ENCODE results near the gene HOXC13. TPM values are rescaled to one million over a fixed set of nuclear protein-coding genes. Genes with fewer than 3 reads are reported as not detected.

The HOXC13 gene, protein sequence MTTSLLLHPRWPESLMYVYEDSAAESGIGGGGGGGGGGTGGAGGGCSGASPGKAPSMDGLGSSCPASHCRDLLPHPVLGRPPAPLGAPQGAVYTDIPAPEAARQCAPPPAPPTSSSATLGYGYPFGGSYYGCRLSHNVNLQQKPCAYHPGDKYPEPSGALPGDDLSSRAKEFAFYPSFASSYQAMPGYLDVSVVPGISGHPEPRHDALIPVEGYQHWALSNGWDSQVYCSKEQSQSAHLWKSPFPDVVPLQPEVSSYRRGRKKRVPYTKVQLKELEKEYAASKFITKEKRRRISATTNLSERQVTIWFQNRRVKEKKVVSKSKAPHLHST
- polyA plus RNA-seq (2012; ENCODE audit: insufficient read depth, insufficient read length, low read depth): 0.60 TPM

DNA sequence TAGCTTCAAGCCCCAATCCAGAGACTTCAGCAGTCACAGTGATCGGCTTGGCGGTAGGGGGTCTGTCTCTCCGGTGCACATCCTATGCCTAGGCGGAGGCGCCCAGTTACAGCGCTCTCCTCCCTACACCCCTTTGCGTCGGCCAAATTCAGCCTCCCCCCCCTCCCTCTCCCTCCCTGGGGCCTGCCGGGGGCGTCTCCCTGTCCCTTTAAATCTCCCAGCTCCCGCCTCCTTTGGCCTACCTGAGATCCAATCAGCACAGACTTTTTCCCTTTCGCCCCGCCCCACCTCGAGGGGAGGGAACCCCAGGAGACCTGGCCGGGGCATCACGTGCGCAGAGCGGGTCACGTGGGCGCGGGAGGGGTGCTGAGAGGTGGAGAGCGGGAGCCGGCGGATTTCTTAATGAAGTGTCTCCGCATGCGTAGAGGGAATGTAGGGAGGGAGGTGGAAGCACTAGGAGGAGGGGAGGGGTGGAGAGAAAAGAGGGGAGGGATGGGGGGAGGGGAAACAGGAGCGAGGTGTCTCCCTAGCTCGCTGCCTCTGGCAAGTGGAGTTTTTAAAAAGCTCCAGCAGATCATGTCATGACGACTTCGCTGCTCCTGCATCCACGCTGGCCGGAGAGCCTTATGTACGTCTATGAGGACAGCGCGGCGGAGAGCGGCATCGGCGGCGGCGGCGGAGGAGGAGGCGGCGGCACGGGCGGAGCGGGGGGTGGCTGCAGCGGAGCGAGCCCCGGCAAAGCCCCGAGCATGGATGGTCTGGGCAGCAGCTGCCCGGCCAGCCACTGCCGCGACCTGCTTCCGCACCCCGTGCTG lies at the start of gene HOXC13:
TSS of gene HOXC13 (plus strand) at position 506 of the 815 bp plus-strand sequence. CDS start at position 582, 76 bp downstream.
- H3K4me1 ChIP-seq: no peaks in the 10 kb centered on the region
- peak within 1 kb of the TSS; percentile 41 for H3K4me3 ChIP-seq (ENCODE audit: low read depth, low read length)
- TF ChIP-seq, protein P1, sequence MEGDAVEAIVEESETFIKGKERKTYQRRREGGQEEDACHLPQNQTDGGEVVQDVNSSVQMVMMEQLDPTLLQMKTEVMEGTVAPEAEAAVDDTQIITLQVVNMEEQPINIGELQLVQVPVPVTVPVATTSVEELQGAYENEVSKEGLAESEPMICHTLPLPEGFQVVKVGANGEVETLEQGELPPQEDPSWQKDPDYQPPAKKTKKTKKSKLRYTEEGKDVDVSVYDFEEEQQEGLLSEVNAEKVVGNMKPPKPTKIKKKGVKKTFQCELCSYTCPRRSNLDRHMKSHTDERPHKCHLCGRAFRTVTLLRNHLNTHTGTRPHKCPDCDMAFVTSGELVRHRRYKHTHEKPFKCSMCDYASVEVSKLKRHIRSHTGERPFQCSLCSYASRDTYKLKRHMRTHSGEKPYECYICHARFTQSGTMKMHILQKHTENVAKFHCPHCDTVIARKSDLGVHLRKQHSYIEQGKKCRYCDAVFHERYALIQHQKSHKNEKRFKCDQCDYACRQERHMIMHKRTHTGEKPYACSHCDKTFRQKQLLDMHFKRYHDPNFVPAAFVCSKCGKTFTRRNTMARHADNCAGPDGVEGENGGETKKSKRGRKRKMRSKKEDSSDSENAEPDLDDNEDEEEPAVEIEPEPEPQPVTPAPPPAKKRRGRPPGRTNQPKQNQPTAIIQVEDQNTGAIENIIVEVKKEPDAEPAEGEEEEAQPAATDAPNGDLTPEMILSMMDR (IDR thresholded peaks at IDR 0.05; ENCODE audit: low read depth, low read length): no peak
- peaks cover 96% of the 10 kb centered on the region for H3K27me3 ChIP-seq
- peak; percentile 97 for DNase-seq
- no peaks in the 10 kb centered on the region for H3K36me3 ChIP-seq
- no peaks in the 10 kb centered on the region for H3K9me3 ChIP-seq

GRCh38 chr12:53890081-53890480 lies 48.5 kb upstream of the HOXC13 start:
- TF ChIP-seq, protein P1 (IDR thresholded peaks at IDR 0.05; ENCODE audit: low read depth, low read length): no peak
- H3K9me3 ChIP-seq: no peaks in the 10 kb centered on the region
- H3K4me3 ChIP-seq (ENCODE audit: low read depth, low read length): no peak overlapping the region
- DNase-seq: no peak
- H3K4me1 ChIP-seq: no peaks in the 10 kb centered on the region
- H3K36me3 ChIP-seq: no peaks in the 10 kb centered on the region
- peaks cover 68% of the 10 kb centered on the region for H3K27me3 ChIP-seq

DNA sequence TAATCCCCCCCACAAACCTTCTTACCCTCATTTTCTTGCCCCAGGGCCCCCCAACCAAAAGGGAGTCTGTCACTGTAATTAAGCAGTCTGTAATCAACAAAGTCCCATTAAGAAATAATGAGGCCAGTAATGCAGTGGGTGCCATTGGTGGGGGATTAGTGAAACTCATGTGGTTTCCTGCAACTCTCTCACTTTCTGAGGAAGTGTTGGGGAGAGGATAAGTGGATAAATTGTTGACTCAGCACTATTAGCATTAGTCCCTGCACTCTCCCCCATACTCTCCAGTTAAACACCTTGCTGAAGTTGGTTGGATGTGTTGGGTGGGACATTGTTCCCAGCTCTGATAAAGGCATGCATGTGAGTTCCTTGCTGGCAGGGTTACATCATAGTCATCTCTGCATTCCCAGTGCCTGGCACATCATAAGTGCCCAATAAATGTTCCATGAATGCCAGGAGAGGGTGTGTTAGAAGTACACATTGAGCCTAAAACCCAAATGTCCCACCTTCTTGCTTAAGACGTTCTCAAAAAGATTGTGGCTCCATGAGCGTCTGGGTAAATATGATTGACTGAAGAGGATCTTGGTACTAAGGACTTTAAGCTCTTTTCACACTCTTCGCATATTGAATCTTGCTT lies 45.8 kb upstream of the HOXC13 start:
- TF ChIP-seq, protein P1 (IDR thresholded peaks at IDR 0.05; ENCODE audit: low read depth, low read length): no peak
- no peak for DNase-seq

DNA sequence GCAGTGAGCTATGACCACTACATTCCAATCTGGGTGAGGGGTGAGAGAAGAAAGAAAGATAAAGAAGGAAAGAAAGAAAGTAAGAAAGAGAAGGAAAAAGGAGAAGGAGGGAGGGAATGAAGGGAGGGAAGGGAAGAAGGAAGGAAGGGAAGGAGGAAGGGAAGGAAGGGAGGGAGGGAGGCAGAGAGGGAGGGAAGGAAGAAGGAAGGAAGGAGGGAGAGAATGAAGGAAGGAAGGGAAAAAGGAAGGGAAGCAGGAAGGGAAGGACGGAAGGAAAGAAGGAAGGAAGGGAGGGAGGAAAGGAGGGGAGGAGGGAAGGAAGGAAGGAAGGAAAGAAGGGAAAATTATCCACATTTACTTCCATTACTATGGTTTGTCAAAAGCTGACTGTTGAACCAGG lies 39.4 kb upstream of the HOXC13 start:
- H3K9me3 ChIP-seq: no peaks in the 10 kb centered on the region
- TF ChIP-seq, protein P1 (IDR thresholded peaks at IDR 0.05; ENCODE audit: low read depth, low read length): no peak
- no peaks in the 10 kb centered on the region for H3K36me3 ChIP-seq
- H3K27me3 ChIP-seq: peaks cover 64% of the 10 kb centered on the region
- no peaks in the 10 kb centered on the region for H3K4me1 ChIP-seq
- no peak for DNase-seq
- H3K4me3 ChIP-seq (ENCODE audit: low read depth, low read length): no peak overlapping the region

More for the DNA sequence above, 45.8 kb upstream of the HOXC13 start:
- Histone ChIP-seq H3K4me3 (ENCODE audit: low read depth, low read length) (no peak overlapping the region), H3K9me3 (no peaks in the 10 kb centered on the region), H3K4me1 (no peaks in the 10 kb centered on the region), H3K27me3 (peaks cover 61% of the 10 kb centered on the region), H3K36me3 (no peaks in the 10 kb centered on the region)

DNA sequence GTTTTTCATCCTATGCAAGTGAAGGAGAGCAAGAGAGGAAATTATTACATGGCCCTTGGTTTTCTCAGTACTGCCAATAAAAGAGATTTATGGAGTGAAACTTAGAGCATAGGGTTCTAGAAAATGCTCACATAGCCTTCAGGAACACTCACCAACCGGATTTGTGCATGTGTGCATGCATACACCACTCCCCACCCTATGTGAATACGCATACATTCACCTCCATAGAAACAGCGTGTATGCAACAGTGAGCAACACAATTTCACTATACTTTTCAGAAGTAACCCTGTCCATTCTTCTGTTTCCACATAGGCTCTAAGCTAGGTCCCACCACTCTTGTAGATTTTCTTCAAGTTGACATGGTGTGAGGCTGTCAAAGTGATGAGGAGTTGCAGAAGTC lies 31.5 kb upstream of the HOXC13 start:
- no peak for DNase-seq
- TF ChIP-seq, protein P1 (IDR thresholded peaks at IDR 0.05; ENCODE audit: low read depth, low read length): no peak
- no peaks in the 10 kb centered on the region for H3K36me3 ChIP-seq

More for the DNA sequence above, 31.5 kb upstream of the HOXC13 start:
- H3K4me1 ChIP-seq: no peaks in the 10 kb centered on the region
- H3K9me3 ChIP-seq: no peaks in the 10 kb centered on the region
- H3K27me3 ChIP-seq: peaks cover 75% of the 10 kb centered on the region
- no peak overlapping the region for H3K4me3 ChIP-seq (ENCODE audit: low read depth, low read length)
